Neuron (in vitro differentiated cells): ENCODE data around the gene HOXC12.

ENCODE experiments used
- H2AFZ ChIP-seq: one replicate; pipeline ENCODE4 v1.6.1; 2013; ENCODE audit warnings: low read depth, mild to moderate bottlenecking, inconsistent platforms, low read length, moderate library complexity
- H3K27me3 ChIP-seq: one replicate; pipeline ENCODE4 v1.6.1; 2013; ENCODE audit warnings: low read length; ENCODE audit not compliant: insufficient read depth
- H3K36me3 ChIP-seq: one replicate; pipeline ENCODE4 v1.6.1; 2013; ENCODE audit warnings: low read length; ENCODE audit not compliant: insufficient read depth
- H3K4me1 ChIP-seq: one replicate; pipeline ENCODE4 v1.6.1; 2013; ENCODE audit warnings: low read length; ENCODE audit not compliant: insufficient read depth
- H3K4me3 ChIP-seq: 2 replicates; pipeline ENCODE4 v1.5.1; 2013; ENCODE audit warnings: mild to moderate bottlenecking, low read length, moderate library complexity
- H3K9me3 ChIP-seq: one replicate; pipeline ENCODE4 v1.6.1; 2013; ENCODE audit warnings: low read length

Gene HOXC12

GRCh38 chr12:53956251-53956887 is 1.7 kb downstream of the HOXC12 start:
- H3K4me1 ChIP-seq, result no peaks in the 10 kb centered on the region
- peaks cover 4% of the 10 kb centered on the region for H3K9me3 ChIP-seq
- peaks cover 99% of the 10 kb centered on the region for H3K27me3 ChIP-seq
- H3K4me3 ChIP-seq, result no peak overlapping the region
- H2AFZ ChIP-seq, result no peak overlapping the region
- no peaks in the 10 kb centered on the region for H3K36me3 ChIP-seq

- H3K4me1 ChIP-seq, result no peaks in the 10 kb centered on the region
- H3K27me3 ChIP-seq, result peaks cover 99% of the 10 kb centered on the region
- H3K9me3 ChIP-seq, result peaks cover 4% of the 10 kb centered on the region
- H2AFZ ChIP-seq, result no peak overlapping the region
- no peak overlapping the region for H3K4me3 ChIP-seq
- H3K36me3 ChIP-seq, result no peaks in the 10 kb centered on the region
Observed at GRCh38 chr12:53956914-53957536, 2.3 kb downstream of the HOXC12 start.

- Histone ChIP-seq H3K27me3 (peaks cover 99% of the 10 kb centered on the region), H3K4me1 (no peaks in the 10 kb centered on the region), H3K36me3 (no peaks in the 10 kb centered on the region), H3K9me3 (peaks cover 4% of the 10 kb centered on the region), H2AFZ (no peak overlapping the region), H3K4me3 (no peak overlapping the region)
Observed at GRCh38 chr12:53958128-53958527, 3.4 kb downstream of the HOXC12 start.

- Histone ChIP-seq H2AFZ (no peak overlapping the region), H3K36me3 (no peaks in the 10 kb centered on the region), H3K4me1 (no peaks in the 10 kb centered on the region), H3K27me3 (peaks cover 99% of the 10 kb centered on the region), H3K9me3 (peaks cover 4% of the 10 kb centered on the region), H3K4me3 (no peak overlapping the region)
Observed at GRCh38 chr12:53959314-53959713, 4.6 kb downstream of the HOXC12 start.

GRCh38 chr12:53960187-53961024 is 5.7 kb downstream of the HOXC12 start:
- Histone ChIP-seq H3K9me3 (peaks cover 2% of the 10 kb centered on the region), H3K27me3 (peaks cover 99% of the 10 kb centered on the region)

GRCh38 chr12:53961025-53961761 is 6.5 kb downstream of the HOXC12 start:
- Histone ChIP-seq H3K27me3 (peaks cover 99% of the 10 kb centered on the region), H3K4me3 (no peak overlapping the region), H3K9me3 (peaks cover 2% of the 10 kb centered on the region), H3K4me1 (peaks cover 1% of the 10 kb centered on the region), H3K36me3 (no peaks in the 10 kb centered on the region), H2AFZ (no peak overlapping the region)

More at GRCh38 chr12:53960187-53961024, 5.7 kb downstream of the HOXC12 start:
- no peaks in the 10 kb centered on the region for H3K36me3 ChIP-seq
- H3K4me3 ChIP-seq, result no peak overlapping the region
- no peaks in the 10 kb centered on the region for H3K4me1 ChIP-seq
- H2AFZ ChIP-seq, result no peak overlapping the region

GRCh38 chr12:53963005-53963404 is 8.3 kb downstream of the HOXC12 start:
- Histone ChIP-seq H3K4me1 (peaks cover 5% of the 10 kb centered on the region), H3K9me3 (peaks cover 2% of the 10 kb centered on the region), H3K36me3 (no peaks in the 10 kb centered on the region), H3K4me3 (no peak overlapping the region), H3K27me3 (peaks cover 99% of the 10 kb centered on the region), H2AFZ (no peak overlapping the region)

- Histone ChIP-seq H3K36me3 (no peaks in the 10 kb centered on the region), H3K27me3 (peaks cover 99% of the 10 kb centered on the region), H3K9me3 (peaks cover 2% of the 10 kb centered on the region), H3K4me1 (peaks cover 5% of the 10 kb centered on the region), H2AFZ (no peak overlapping the region), H3K4me3 (no peak overlapping the region)
Observed at GRCh38 chr12:53963434-53964314, 9.0 kb downstream of the HOXC12 start.

GRCh38 chr12:53964315-53964713 is 9.6 kb downstream of the HOXC12 start:
- Histone ChIP-seq H3K9me3 (peaks cover under 1% of the 10 kb centered on the region), H3K4me1 (peaks cover 5% of the 10 kb centered on the region), H2AFZ (no peak overlapping the region), H3K4me3 (no peak overlapping the region), H3K36me3 (no peaks in the 10 kb centered on the region), H3K27me3 (peaks cover 100% of the 10 kb centered on the region)

GRCh38 chr12:53965281-53966084 is 10.8 kb downstream of the HOXC12 start:
- Histone ChIP-seq H3K27me3 (peaks cover 100% of the 10 kb centered on the region), H3K4me3 (no peak overlapping the region), H3K4me1 (peaks cover 5% of the 10 kb centered on the region), H2AFZ (no peak overlapping the region), H3K36me3 (no peaks in the 10 kb centered on the region), H3K9me3 (no peaks in the 10 kb centered on the region)

GRCh38 chr12:53966085-53966384 is 11.3 kb downstream of the HOXC12 start:
- H3K4me1 ChIP-seq, result peaks cover 5% of the 10 kb centered on the region
- no peak overlapping the region for H2AFZ ChIP-seq
- no peaks in the 10 kb centered on the region for H3K9me3 ChIP-seq
- no peaks in the 10 kb centered on the region for H3K36me3 ChIP-seq
- H3K27me3 ChIP-seq, result peaks cover 100% of the 10 kb centered on the region
- no peak overlapping the region for H3K4me3 ChIP-seq
